H1 (cell line): ENCODE results near the gene TAPBPL. TPM values are rescaled to one million over a fixed set of nuclear protein-coding genes. Genes with fewer than 3 reads are reported as not detected.

Experiments
- CTCF ChIA-PET: fragments of 300-600 bp; sonication (Branson Sonifier 250); formaldehyde crosslinking; loops from one replicate; lab custom pipeline; 2021; ENCODE audit not compliant: partially characterized antibody; lab: Charles Lee
- POLR2A ChIA-PET: fragments of 300-600 bp; sonication (Branson Sonifier 250); formaldehyde crosslinking; loops from one replicate; lab custom pipeline; 2021; ENCODE audit warnings: inconsistent platforms; ENCODE audit not compliant: partially characterized antibody; lab: Charles Lee
- DNase-seq, 2 experiments: peaks; one replicate each; pipeline versions ENCODE4 v3.0.0 to v3.0.0-alpha.2; 2010 to 2022; ENCODE audit warnings: low spot score in 2 of 2, low read depth in 1 of 2, mixed read lengths in 1 of 2
- FAIRE-seq: peaks from 2 replicates; lab custom pipeline; 2011; peaks lifted over from hg19 to GRCh38; lab: Jason Lieb, UNC
- H2AFZ ChIP-seq: 2 replicates; pipeline ENCODE4 v1.8.1; 2012; ENCODE audit warnings: low read length, inconsistent platforms
- H2AK5ac ChIP-seq: 2 replicates; pipeline ENCODE4 v1.6.1; 2013; ENCODE audit warnings: low read depth, low read length
- H2BK120ac ChIP-seq: replicated peaks from 2 replicates; pipeline ENCODE3; 2013; ENCODE audit warnings: low read depth, low read length, inconsistent platforms
- H2BK12ac ChIP-seq: 2 replicates; pipeline ENCODE4 v1.6.1; 2013; ENCODE audit warnings: low read depth, low read length
- H2BK15ac ChIP-seq: 2 replicates; pipeline ENCODE4 v1.6.1; 2013; ENCODE audit warnings: low read length
- H2BK20ac ChIP-seq: 2 replicates; pipeline ENCODE4 v1.6.1; 2013; ENCODE audit warnings: low read length
- H2BK5ac ChIP-seq: 2 replicates; pipeline ENCODE4 v1.6.1; 2013; ENCODE audit warnings: low read depth, low read length
- H3K14ac ChIP-seq: 2 replicates; pipeline ENCODE4 v1.6.1; 2013; ENCODE audit warnings: inconsistent platforms; ENCODE audit not compliant: insufficient read length
- H3K18ac ChIP-seq: 2 replicates; pipeline ENCODE4 v1.6.1; 2013; ENCODE audit warnings: low read length; ENCODE audit errors: extremely low read depth
- H3K23ac ChIP-seq: 2 replicates; pipeline ENCODE4 v1.6.1; 2013; ENCODE audit warnings: inconsistent platforms; ENCODE audit not compliant: insufficient read length
- H3K23me2 ChIP-seq: 2 replicates; pipeline ENCODE4 v1.6.1; 2013; ENCODE audit warnings: low read depth, low read length
- H3K27ac ChIP-seq: 2 replicates; pipeline ENCODE4 v1.6.1; 2011; ENCODE audit warnings: low read depth, low read length, inconsistent platforms
- H3K27me3 ChIP-seq, 4 experiments: replicated peaks in 1 of 4; 1 replicate in 1 of 4; 2 replicates in 3 of 4; pipeline versions ENCODE4 v1.6.1 to v1.8.1; 2011 to 2013; ENCODE audit warnings: low read length in 3 of 4, mild to moderate bottlenecking in 3 of 4, inconsistent platforms in 2 of 4, mixed read lengths in 2 of 4, moderate library complexity in 1 of 4; ENCODE audit not compliant: control insufficient read depth in 3 of 4, insufficient read depth in 3 of 4; ENCODE audit errors: extremely low read depth in 1 of 4
- H3K36me3 ChIP-seq, 4 experiments: 2 replicates each; pipeline versions ENCODE4 v1.6.1 to v1.8.1; 2011 to 2013; ENCODE audit warnings: mild to moderate bottlenecking in 4 of 4, low read length in 3 of 4, moderate library complexity in 2 of 4, control low read depth in 1 of 4, inconsistent platforms in 1 of 4; ENCODE audit not compliant: insufficient read depth in 4 of 4, control insufficient read depth in 2 of 4
- H3K4ac ChIP-seq: replicated peaks from 2 replicates; pipeline ENCODE3; 2013; ENCODE audit warnings: low read length, low read depth, mixed read lengths, inconsistent platforms; ENCODE audit not compliant: insufficient read length
- H3K4me1 ChIP-seq, 4 experiments: replicated peaks in 1 of 4; 1 replicate in 1 of 4; 2 replicates in 3 of 4; pipeline versions ENCODE4 v1.6.1 to v1.8.1; 2011 to 2013; ENCODE audit warnings: low read length in 3 of 4, inconsistent platforms in 2 of 4, mixed read lengths in 1 of 4; ENCODE audit not compliant: insufficient read depth in 4 of 4, control insufficient read depth in 3 of 4
- H3K4me2 ChIP-seq, 2 experiments: 2 replicates each; pipeline versions ENCODE4 v1.6.1 to v1.8.1; 2011 to 2013; ENCODE audit warnings: low read depth in 2 of 2, low read length in 2 of 2, control low read depth in 1 of 2, inconsistent platforms in 1 of 2, mild to moderate bottlenecking in 1 of 2; ENCODE audit not compliant: insufficient read depth in 1 of 2
- H3K4me3 ChIP-seq, 4 experiments: fragments of 200-600, 300-600 bp in 1 of 4; sonication (generic), shearing (Covaris generic), sonication (Bioruptor Twin) in 1 of 4; 2 replicates each; pipeline versions ENCODE4 v1.5.1 to v1.8.1; 2011 to 2016; ENCODE audit warnings: low read length in 4 of 4, low read depth in 3 of 4, control low read depth in 2 of 4, inconsistent platforms in 2 of 4, mild to moderate bottlenecking in 2 of 4, mixed read lengths in 1 of 4, moderate library complexity in 1 of 4; ENCODE audit not compliant: insufficient read depth in 2 of 4; ENCODE audit errors: extremely low read depth in 1 of 4
- H3K56ac ChIP-seq: replicated peaks from 2 replicates; pipeline ENCODE3; 2013; ENCODE audit warnings: low read depth, mild to moderate bottlenecking, mixed read lengths, low read length, inconsistent platforms; ENCODE audit not compliant: insufficient read length
- H3K79me1 ChIP-seq: 2 replicates; pipeline ENCODE4 v1.6.1; 2013; ENCODE audit warnings: low read depth, low read length, control low read depth
- H3K79me2 ChIP-seq, 2 experiments: 2 replicates each; pipeline versions ENCODE4 v1.6.1 to v1.8.1; 2012 to 2013; ENCODE audit warnings: low read length in 2 of 2, mild to moderate bottlenecking in 2 of 2, inconsistent platforms in 1 of 2; ENCODE audit not compliant: insufficient read depth in 2 of 2, control insufficient read depth in 1 of 2
- H3K9ac ChIP-seq, 4 experiments: replicated peaks in 1 of 4; 1 replicate in 1 of 4; 2 replicates in 3 of 4; pipeline versions ENCODE4 v1.6.1 to v1.8.1; 2011 to 2013; ENCODE audit warnings: low read depth in 3 of 4, low read length in 3 of 4, control low read depth in 2 of 4, mild to moderate bottlenecking in 2 of 4, moderate library complexity in 2 of 4, inconsistent platforms in 1 of 4; ENCODE audit errors: extremely low read depth in 1 of 4
- H3K9me3 ChIP-seq, 2 experiments: 2 replicates each; pipeline versions ENCODE4 v1.6.1 to v1.8.1; 2012 to 2013; ENCODE audit warnings: mild to moderate bottlenecking in 2 of 2, moderate library complexity in 2 of 2, control low read depth in 1 of 2, inconsistent platforms in 1 of 2, low read depth in 1 of 2, low read length in 1 of 2, mixed read lengths in 1 of 2; ENCODE audit not compliant: insufficient read depth in 2 of 2
- H4K20me1 ChIP-seq, 2 experiments: replicated peaks in 1 of 2; 2 replicates each; pipeline versions ENCODE3 to v1.8.1; 2011 to 2013; ENCODE audit warnings: inconsistent platforms in 2 of 2, low read length in 2 of 2, mild to moderate bottlenecking in 1 of 2; ENCODE audit not compliant: insufficient read depth in 2 of 2, control insufficient read depth in 1 of 2
- H4K5ac ChIP-seq: 2 replicates; pipeline ENCODE4 v1.6.1; 2013; ENCODE audit warnings: low read length, low read depth, mixed read lengths, inconsistent platforms; ENCODE audit not compliant: insufficient read length
- H4K8ac ChIP-seq: 2 replicates; pipeline ENCODE4 v1.8.0; 2013; ENCODE audit warnings: mild to moderate bottlenecking, moderate library complexity, low read length, inconsistent platforms; ENCODE audit not compliant: insufficient read depth; ENCODE audit errors: extremely low read depth
- H4K91ac ChIP-seq: replicated peaks from 2 replicates; pipeline ENCODE3; 2013; ENCODE audit warnings: low read length, mixed read lengths, inconsistent platforms; ENCODE audit not compliant: insufficient read length
- CBX5 ChIP-seq: fragments of 300-800, 300-1000 bp; sonication (generic); IDR thresholded peaks from 2 replicates; pipeline ENCODE4 v1.7.1; 2016; ENCODE audit warnings: antibody characterized with exemption, low read length, low read depth
- CHD1 ChIP-seq: IDR thresholded peaks from 2 replicates; pipeline ENCODE4 v1.6.1; 2012; ENCODE audit warnings: low read depth, low read length, improper control_type of control experiment
- CREB1 ChIP-seq: IDR thresholded peaks from 2 replicates; pipeline ENCODE4 v1.6.1; 2012; ENCODE audit warnings: inconsistent platforms
- EZH2 ChIP-seq: fragments of 200-600 bp; sonication (generic); IDR thresholded peaks from 2 replicates; pipeline ENCODE4 v1.7.1; 2012; ENCODE audit warnings: low read depth, mild to moderate bottlenecking, moderate library complexity, low read length, inconsistent platforms; ENCODE audit not compliant: severe bottlenecking
- FOSL1 ChIP-seq: IDR thresholded peaks from 2 replicates; pipeline ENCODE4 v1.6.1; 2011; ENCODE audit warnings: mild to moderate bottlenecking, low read depth, low read length, moderate library complexity; ENCODE audit not compliant: insufficient read depth
- KDM1A ChIP-seq: fragments of 200-600, 300-600 bp; sonication (generic); IDR thresholded peaks from 2 replicates; pipeline ENCODE4 v1.7.1; 2016; ENCODE audit warnings: mild to moderate bottlenecking, low read length, borderline replicate concordance
- MAFK ChIP-seq: IDR thresholded peaks from 2 replicates; pipeline ENCODE4 v1.6.1; 2012; ENCODE audit warnings: low read depth, mild to moderate bottlenecking, improper control_type of control experiment, low read length
- NANOG ChIP-seq: IDR thresholded peaks from 2 replicates; pipeline ENCODE4 v1.6.1; 2011; ENCODE audit warnings: low read length, low read depth, mild to moderate bottlenecking, inconsistent platforms; ENCODE audit not compliant: insufficient read depth, poor library complexity, severe bottlenecking
- YY1 ChIP-seq: IDR thresholded peaks from 2 replicates; pipeline ENCODE4 v1.6.1; 2011; ENCODE audit warnings: low read depth, mild to moderate bottlenecking, low read length
- WGBS, 2 experiments: shearing (Covaris generic) in 1 of 2; methylation state at CpG; one replicate each; pipeline versions ENCODE4 v1.1.6 to v1.1.7; 2013 to 2015; ENCODE audit warnings: low lambda C conversion rate in 2 of 2, mixed read lengths in 2 of 2, inconsistent platforms in 1 of 2, low coverage in 1 of 2, missing lambda C conversion rate in 1 of 2; ENCODE audit not compliant: insufficient replicate concordance in 2 of 2, insufficient coverage in 1 of 2, insufficient read length in 1 of 2; ENCODE audit errors: extremely low coverage in 1 of 2, missing lambda C conversion rate in 1 of 2; 5-methylcytosine and 5-hydroxymethylcytosine counted together
- polyA plus RNA-seq, 7 experiments: library from polyadenylated mRNA; depleted of rRNA in 3 of 7; stranded (reverse) in 5 of 7; unstranded in 2 of 7; fragments of >200 nt in 5 of 7; fragments of 200-250 nt in 2 of 7; gene quantifications; 1 replicate in 5 of 7; 2 replicates in 1 of 7; 4 replicates in 1 of 7; pipeline versions ENCODE4 v1.2.1 to v1.2.3, GENCODE V29; 2011 to 2013; ENCODE audit warnings: missing spikeins in 2 of 7, mixed read lengths in 2 of 7
- total RNA-seq: library from RNA; stranded (reverse); fragmentation: NEBNext Ultra II Directional; extraction: Animal tissue kit (Norgen Biotek cat#: 25700); gene quantifications from 2 replicates; pipeline ENCODE4 v1.2.1, GENCODE V29; 2021
- TF ChIP-seq, protein P1 (sequence below): IDR thresholded peaks from 2 replicates; pipeline ENCODE4 v1.6.1; 2011; ENCODE audit warnings: low read depth, mild to moderate bottlenecking, low read length; ENCODE audit not compliant: insufficient read depth
- TF ChIP-seq, protein P2 (sequence below): IDR thresholded peaks from 2 replicates; pipeline ENCODE4 v1.6.1; 2011; ENCODE audit warnings: low read length, improper control_type of control experiment

Gene TAPBPL
- total and polyA plus RNA-seq, 2 of the 8 experiments (the other 6 are each of a cell fraction or from before 2014, with no cell fraction given) = 0.61 to 1.5 TPM

DNA sequence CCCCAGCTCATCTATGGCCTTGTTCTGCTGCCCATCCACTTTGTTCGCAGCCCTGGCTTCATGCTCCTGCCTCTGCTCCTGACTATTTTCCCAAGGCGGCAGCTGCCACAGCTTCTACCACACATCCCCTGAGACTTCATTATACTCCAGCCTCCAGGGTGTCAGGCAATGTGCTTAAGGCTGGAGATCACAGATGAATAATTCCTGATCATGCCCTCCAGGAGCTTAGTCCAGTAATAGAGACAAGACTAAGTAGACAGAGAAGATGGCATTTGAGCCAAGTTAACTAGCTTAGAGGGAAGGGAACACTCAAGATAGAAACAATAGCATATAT lies 7.1 kb downstream of the TAPBPL start:
- no peak overlapping the region for H3K9ac ChIP-seq
- no peak overlapping the region for H2BK120ac ChIP-seq
- no peak overlapping the region for H3K4ac ChIP-seq
- H2AFZ ChIP-seq = no peak overlapping the region
- no peak overlapping the region for H4K8ac ChIP-seq
- H3K14ac ChIP-seq = no peak overlapping the region
- no peak overlapping the region for H4K5ac ChIP-seq
- no peak overlapping the region for H2BK12ac ChIP-seq
- ChIA-PET POLR2A (interaction anchor here (0.6 to 8.8 kb wide), 9 partner anchors 11 to 147 kb away, joined by 3 to 78 read pairs (median 4); partner anchors contain the start of genes GAPDH, SCNN1A and VAMP1), CTCF (interaction anchor here (0.5 to 10.5 kb wide), 10 partner anchors 8 to 421 kb away, joined by 3 to 202 read pairs (median 4); partner anchors contain the start of gene TAPBPL)
- WGBS, 2 experiments = 100% methylated on average over 2 of the region's 2 CpGs; no CpG with 5 or more reads in 1 of the 2 experiments
- no peak overlapping the region for H2AK5ac ChIP-seq
- DNase-seq (no peak), FAIRE-seq (no peak)
- no peak overlapping the region for H3K56ac ChIP-seq
- H2BK15ac ChIP-seq = no peak overlapping the region
- peaks cover 0 to 21% (median 15%) of the 10 kb centered on the region in 4 experiments; a peak in 6 of 8 replicates for H3K36me3 ChIP-seq
- no peak overlapping the region for H3K27ac ChIP-seq
- no peak overlapping the region for H3K18ac ChIP-seq
- no peak overlapping the region for H2BK20ac ChIP-seq
- TF ChIP-seq, protein P1, sequence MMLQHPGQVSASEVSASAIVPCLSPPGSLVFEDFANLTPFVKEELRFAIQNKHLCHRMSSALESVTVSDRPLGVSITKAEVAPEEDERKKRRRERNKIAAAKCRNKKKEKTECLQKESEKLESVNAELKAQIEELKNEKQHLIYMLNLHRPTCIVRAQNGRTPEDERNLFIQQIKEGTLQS = no peak
- no peak for TF ChIP-seq NANOG
- TF ChIP-seq EZH2 = no peak
- no peak for TF ChIP-seq FOSL1
- TF ChIP-seq CHD1 = no peak
- TF ChIP-seq CREB1 = no peak
- TF ChIP-seq YY1 = no peak
- TF ChIP-seq CBX5 = no peak
- TF ChIP-seq, protein P2, sequence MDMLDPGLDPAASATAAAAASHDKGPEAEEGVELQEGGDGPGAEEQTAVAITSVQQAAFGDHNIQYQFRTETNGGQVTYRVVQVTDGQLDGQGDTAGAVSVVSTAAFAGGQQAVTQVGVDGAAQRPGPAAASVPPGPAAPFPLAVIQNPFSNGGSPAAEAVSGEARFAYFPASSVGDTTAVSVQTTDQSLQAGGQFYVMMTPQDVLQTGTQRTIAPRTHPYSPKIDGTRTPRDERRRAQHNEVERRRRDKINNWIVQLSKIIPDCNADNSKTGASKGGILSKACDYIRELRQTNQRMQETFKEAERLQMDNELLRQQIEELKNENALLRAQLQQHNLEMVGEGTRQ = no peak
- TF ChIP-seq KDM1A = no peak
- TF ChIP-seq MAFK = no peak
- no peaks in the 10 kb centered on the region for H3K27me3 ChIP-seq
- no peaks in the 10 kb centered on the region for H3K79me2 ChIP-seq
- H3K4me2 ChIP-seq = no peak overlapping the region
- H3K9me3 ChIP-seq = no peaks in the 10 kb centered on the region
- H3K79me1 ChIP-seq = no peaks in the 10 kb centered on the region
- H3K23me2 ChIP-seq = no peaks in the 10 kb centered on the region
- no peak overlapping the region for H3K4me3 ChIP-seq
- H3K4me1 ChIP-seq = no peaks in the 10 kb centered on the region
- H2BK5ac ChIP-seq = no peak overlapping the region
- no peaks in the 10 kb centered on the region for H4K20me1 ChIP-seq
- no peak overlapping the region for H3K23ac ChIP-seq
- no peak overlapping the region for H4K91ac ChIP-seq
